ENCODE data around the gene RFX3. TPM values are rescaled to one million over a fixed set of nuclear protein-coding genes. Genes with fewer than 3 reads are reported as not detected.

The RFX3 gene
- 18.5 TPM for total RNA-seq (ENCODE audit: unreplicated experiment)
- long read RNA-seq, full-length matches to known transcripts, result 1 of 5 reads
- long read RNA-seq, partial matches to known transcripts, result 2 of 5 reads
- long read RNA-seq, other reads (novel, unspliced or antisense), result 2 of 5 reads

DNA sequence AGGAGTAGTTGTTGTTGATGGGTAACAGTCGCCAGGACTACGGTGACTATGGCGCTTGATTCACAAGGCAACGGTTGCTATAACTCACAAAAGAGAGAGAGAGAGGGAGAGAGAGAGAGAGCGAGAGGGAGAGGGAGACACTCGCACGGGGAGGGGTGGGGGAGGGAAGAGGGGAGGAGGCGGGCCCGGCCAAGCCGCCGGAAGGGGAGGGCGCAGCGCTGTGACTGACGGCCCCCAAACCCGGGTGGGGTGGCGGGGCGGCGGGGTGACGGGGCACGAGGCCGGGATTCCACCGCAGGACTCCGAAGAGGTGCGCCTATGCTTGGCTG lies at the start of gene RFX3:
Gene RFX3, minus strand, starts transcription at position 166 of the 329 bp plus-strand sequence. CDS start 130,413 bp downstream, outside the sequence.
- Mint-ChIP-seq H3K27ac (ENCODE audit: unreplicated experiment) (peak within 1 kb of the TSS; percentile 100), H3K4me3 (ENCODE audit: unreplicated experiment) (peak within 1 kb of the TSS; percentile 99), H3K27me3 (ENCODE audit: unreplicated experiment) (peaks cover 19% of the 10 kb centered on the region), H3K4me1 (ENCODE audit: unreplicated experiment) (peaks cover 31% of the 10 kb centered on the region), H3K36me3 (ENCODE audit: low read depth, unreplicated experiment) (peaks cover 11% of the 10 kb centered on the region), H3K9me3 (ENCODE audit: unreplicated experiment) (no peaks in the 10 kb centered on the region)
- TF ChIP-seq, protein P1, sequence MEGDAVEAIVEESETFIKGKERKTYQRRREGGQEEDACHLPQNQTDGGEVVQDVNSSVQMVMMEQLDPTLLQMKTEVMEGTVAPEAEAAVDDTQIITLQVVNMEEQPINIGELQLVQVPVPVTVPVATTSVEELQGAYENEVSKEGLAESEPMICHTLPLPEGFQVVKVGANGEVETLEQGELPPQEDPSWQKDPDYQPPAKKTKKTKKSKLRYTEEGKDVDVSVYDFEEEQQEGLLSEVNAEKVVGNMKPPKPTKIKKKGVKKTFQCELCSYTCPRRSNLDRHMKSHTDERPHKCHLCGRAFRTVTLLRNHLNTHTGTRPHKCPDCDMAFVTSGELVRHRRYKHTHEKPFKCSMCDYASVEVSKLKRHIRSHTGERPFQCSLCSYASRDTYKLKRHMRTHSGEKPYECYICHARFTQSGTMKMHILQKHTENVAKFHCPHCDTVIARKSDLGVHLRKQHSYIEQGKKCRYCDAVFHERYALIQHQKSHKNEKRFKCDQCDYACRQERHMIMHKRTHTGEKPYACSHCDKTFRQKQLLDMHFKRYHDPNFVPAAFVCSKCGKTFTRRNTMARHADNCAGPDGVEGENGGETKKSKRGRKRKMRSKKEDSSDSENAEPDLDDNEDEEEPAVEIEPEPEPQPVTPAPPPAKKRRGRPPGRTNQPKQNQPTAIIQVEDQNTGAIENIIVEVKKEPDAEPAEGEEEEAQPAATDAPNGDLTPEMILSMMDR (IDR thresholded peaks at IDR 0.05; ENCODE audit: unreplicated experiment), result no peak
- DNase-seq (ENCODE audit: low spot score), result peak; percentile 86

DNA sequence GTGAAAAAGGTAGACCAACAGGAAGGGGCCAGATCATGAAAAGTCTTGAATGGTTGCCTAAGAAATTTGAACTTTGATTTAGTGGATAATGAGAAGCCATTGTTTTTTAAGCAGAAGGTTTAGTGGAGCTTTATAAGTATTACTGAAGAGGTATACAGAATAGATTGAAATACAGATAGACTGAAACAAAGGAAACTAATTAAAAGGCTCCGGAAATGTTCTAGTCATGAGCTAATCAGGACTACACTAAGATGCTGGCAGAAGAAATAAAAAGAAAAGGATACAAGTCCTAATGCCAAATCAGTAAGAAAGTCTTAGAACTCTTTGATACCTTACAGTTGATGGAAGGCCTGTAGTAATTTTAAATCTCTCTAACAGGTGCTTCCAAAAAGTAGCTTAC lies 45.7 kb upstream of the RFX3 start:
- TF ChIP-seq, protein P1 (IDR thresholded peaks at IDR 0.05; ENCODE audit: unreplicated experiment), result no peak
- Mint-ChIP-seq H3K4me3 (ENCODE audit: unreplicated experiment) (no peak overlapping the region), H3K27me3 (ENCODE audit: unreplicated experiment) (no peaks in the 10 kb centered on the region), H3K4me1 (ENCODE audit: unreplicated experiment) (peaks cover 8% of the 10 kb centered on the region), H3K27ac (ENCODE audit: unreplicated experiment) (no peak overlapping the region), H3K36me3 (ENCODE audit: low read depth, unreplicated experiment) (no peaks in the 10 kb centered on the region), H3K9me3 (ENCODE audit: unreplicated experiment) (no peaks in the 10 kb centered on the region)
- DNase-seq (ENCODE audit: low spot score), result no peak

DNA sequence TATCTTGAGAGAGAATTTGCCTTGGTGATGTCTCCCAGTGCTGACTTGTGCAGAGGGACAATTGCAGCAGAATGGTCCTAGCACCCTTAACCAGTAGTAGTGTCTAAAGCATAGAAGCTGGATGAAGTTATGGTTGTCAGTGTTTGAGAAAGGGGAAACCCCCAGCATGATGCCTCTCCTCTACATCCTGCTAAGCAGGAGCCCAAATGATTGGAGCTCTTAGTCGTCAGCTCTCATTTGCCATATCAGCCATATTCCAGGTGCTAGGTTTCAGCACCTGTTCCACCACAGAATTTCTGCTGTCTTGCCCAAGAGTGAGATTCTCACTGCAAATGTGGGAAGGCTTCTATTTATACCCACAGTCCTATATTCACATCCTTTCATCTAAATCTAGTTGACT lies 43.7 kb upstream of the RFX3 start:
- no peaks in the 10 kb centered on the region for H3K9me3 Mint-ChIP-seq (ENCODE audit: unreplicated experiment)
- TF ChIP-seq, protein P1 (IDR thresholded peaks at IDR 0.05; ENCODE audit: unreplicated experiment), result no peak
- no peaks in the 10 kb centered on the region for H3K27me3 Mint-ChIP-seq (ENCODE audit: unreplicated experiment)
- H3K4me3 Mint-ChIP-seq (ENCODE audit: unreplicated experiment), result no peak overlapping the region
- no peaks in the 10 kb centered on the region for H3K36me3 Mint-ChIP-seq (ENCODE audit: low read depth, unreplicated experiment)
- peaks cover 3% of the 10 kb centered on the region for H3K4me1 Mint-ChIP-seq (ENCODE audit: unreplicated experiment)
- DNase-seq (ENCODE audit: low spot score), result no peak
- H3K27ac Mint-ChIP-seq (ENCODE audit: unreplicated experiment), result no peak overlapping the region

DNA sequence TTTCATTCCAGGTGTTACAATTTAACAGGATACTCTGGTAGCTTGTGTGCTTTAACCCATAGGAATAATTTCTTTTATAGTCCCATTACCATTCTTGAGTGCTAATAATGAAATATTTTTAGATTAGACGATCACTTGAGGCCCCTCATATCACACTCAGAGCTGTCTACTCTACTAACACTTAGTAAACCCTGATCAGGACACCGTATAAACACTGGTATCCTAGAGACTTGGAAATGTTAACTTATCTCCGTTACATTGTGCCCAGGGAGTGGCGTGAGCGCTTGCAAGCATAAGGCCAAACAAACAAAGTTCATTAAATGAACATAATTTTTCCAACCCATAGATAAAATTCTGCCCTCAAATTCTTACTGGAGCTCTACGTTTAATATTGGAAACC lies 42.2 kb upstream of the RFX3 start:
- Mint-ChIP-seq H3K27ac (ENCODE audit: unreplicated experiment) (no peak overlapping the region), H3K4me3 (ENCODE audit: unreplicated experiment) (no peak overlapping the region), H3K4me1 (ENCODE audit: unreplicated experiment) (peaks cover 3% of the 10 kb centered on the region), H3K9me3 (ENCODE audit: unreplicated experiment) (no peaks in the 10 kb centered on the region), H3K36me3 (ENCODE audit: low read depth, unreplicated experiment) (no peaks in the 10 kb centered on the region), H3K27me3 (ENCODE audit: unreplicated experiment) (no peaks in the 10 kb centered on the region)
- TF ChIP-seq, protein P1 (IDR thresholded peaks at IDR 0.05; ENCODE audit: unreplicated experiment), result no peak
- DNase-seq (ENCODE audit: low spot score), result no peak

DNA sequence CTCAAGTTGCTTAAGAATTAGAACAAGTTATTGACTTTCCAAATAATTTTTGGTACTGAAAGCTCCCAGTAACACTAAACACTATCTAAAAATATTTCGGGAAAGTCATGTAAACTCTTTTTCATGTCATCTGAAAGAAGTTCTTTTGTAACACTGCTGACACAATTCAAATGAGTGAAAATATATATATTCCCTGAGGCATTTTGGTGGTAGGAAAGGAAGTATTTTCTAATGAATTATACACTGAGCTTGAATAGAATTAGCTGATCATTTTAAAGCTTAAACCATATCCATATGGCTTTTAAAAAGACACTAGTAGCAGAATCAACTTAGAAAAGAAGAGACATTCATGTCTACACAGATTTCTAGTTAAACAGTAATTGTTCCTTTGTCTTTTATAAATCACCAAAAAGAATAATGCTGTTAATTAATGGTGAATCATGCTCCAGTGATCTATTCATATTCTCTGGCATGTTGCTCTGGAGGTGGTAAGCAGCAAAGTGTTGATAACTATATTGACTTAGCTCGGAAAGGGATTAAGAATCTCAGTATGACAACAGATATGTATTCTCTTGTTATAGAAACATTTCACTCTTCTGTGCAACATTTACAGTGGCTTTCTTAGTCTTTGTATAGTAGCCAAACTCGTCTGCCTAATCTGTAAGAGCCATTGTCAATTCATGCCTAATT lies 27.4 kb upstream of the RFX3 start:
- Mint-ChIP-seq H3K4me3 (ENCODE audit: unreplicated experiment) (no peak overlapping the region), H3K4me1 (ENCODE audit: unreplicated experiment) (peaks cover 8% of the 10 kb centered on the region), H3K27me3 (ENCODE audit: unreplicated experiment) (no peaks in the 10 kb centered on the region), H3K27ac (ENCODE audit: unreplicated experiment) (no peak overlapping the region), H3K9me3 (ENCODE audit: unreplicated experiment) (no peaks in the 10 kb centered on the region), H3K36me3 (ENCODE audit: low read depth, unreplicated experiment) (no peaks in the 10 kb centered on the region)
- no peak for DNase-seq (ENCODE audit: low spot score)
- TF ChIP-seq, protein P1 (IDR thresholded peaks at IDR 0.05; ENCODE audit: unreplicated experiment), result no peak
